ENCODE data around the gene L3MBTL4. TPM values are rescaled to one million over a fixed set of nuclear protein-coding genes. Genes with fewer than 3 reads are reported as not detected.
"Not testable (repeated sequence)": the region's sequence is repeated elsewhere in the genome, so short reads cannot be mapped to it uniquely, and the experiment has no call there.

Gene L3MBTL4
- total and polyA plus RNA-seq, 11 donors: 0.27 to 3.3 (median 1.2) TPM

DNA sequence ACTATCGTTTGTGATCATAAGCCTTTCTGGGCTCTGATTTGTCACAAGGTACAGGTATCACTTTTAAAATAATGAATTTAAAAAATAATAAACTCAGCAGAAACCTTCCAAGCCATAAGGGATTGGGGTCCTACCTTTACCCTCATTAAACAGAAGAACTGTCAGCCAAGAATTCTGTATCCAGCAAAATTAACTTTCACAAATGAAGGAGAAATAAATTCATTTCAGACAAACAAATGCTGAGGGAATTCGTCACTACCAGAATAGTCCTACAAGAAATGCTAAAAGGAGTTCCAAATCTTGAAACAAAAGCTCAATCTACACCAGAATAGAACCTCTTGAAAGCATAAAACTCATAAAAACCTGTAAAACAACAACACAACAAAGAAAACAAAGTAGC is 25.7 kb downstream of the L3MBTL4 start:
- no peaks in the 10 kb centered on the region for H3K36me3 ChIP-seq
- no peaks in the 10 kb centered on the region for H3K27me3 ChIP-seq
- WGBS, 4 donors: 76 to 85% (median 80%) methylated on average over 2 of the region's 2 CpGs
- no peak overlapping the region for H3K27ac ChIP-seq
- TF ChIP-seq POLR2A (IDR thresholded peaks at IDR 0.05): no peak
- TF ChIP-seq, protein P1, sequence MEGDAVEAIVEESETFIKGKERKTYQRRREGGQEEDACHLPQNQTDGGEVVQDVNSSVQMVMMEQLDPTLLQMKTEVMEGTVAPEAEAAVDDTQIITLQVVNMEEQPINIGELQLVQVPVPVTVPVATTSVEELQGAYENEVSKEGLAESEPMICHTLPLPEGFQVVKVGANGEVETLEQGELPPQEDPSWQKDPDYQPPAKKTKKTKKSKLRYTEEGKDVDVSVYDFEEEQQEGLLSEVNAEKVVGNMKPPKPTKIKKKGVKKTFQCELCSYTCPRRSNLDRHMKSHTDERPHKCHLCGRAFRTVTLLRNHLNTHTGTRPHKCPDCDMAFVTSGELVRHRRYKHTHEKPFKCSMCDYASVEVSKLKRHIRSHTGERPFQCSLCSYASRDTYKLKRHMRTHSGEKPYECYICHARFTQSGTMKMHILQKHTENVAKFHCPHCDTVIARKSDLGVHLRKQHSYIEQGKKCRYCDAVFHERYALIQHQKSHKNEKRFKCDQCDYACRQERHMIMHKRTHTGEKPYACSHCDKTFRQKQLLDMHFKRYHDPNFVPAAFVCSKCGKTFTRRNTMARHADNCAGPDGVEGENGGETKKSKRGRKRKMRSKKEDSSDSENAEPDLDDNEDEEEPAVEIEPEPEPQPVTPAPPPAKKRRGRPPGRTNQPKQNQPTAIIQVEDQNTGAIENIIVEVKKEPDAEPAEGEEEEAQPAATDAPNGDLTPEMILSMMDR (IDR thresholded peaks at IDR 0.05): no peak
- intact Hi-C loops (cut with DNase I): no loop called here
- no peak for DNase-seq
- H3K4me3 ChIP-seq: no peak overlapping the region
- ATAC-seq: no peak
- peaks cover 0 to 59% (median 32%) of the 10 kb centered on the region in 12 donors for H3K9me3 ChIP-seq
- H3K4me1 ChIP-seq: no peaks in the 10 kb centered on the region

DNA sequence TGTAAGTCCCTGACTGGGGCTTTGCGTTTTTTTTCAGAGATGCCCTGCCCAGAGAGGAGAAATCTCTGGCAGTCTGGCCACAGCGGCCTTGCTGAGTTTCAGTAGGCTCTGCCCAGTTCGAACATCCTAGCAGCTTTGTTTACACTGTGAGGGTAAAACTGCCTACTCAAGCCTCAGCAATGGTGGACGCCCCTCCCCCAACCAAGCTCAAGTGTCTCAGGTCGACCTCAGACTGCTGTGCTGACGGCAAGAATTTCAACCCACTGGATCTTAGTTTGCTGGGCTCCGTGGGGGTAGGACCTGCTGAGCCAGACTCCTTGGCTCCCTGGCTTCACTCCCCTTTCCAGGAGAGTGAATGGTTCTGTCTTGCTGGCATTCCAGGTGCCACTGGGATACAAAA is 31.7 kb downstream of the L3MBTL4 start:
- no peaks in the 10 kb centered on the region for H3K4me1 ChIP-seq
- H3K27me3 ChIP-seq: no peaks in the 10 kb centered on the region
- TF ChIP-seq, protein P1 (IDR thresholded peaks at IDR 0.05): no peak
- TF ChIP-seq POLR2A (IDR thresholded peaks at IDR 0.05): no peak
- no peak for DNase-seq
- H3K36me3 ChIP-seq: no peaks in the 10 kb centered on the region
- intact Hi-C loops (cut with DNase I): no loop called here
- 52 to 59% (median 55%) methylated on average over 7 of the region's 7 CpGs for WGBS, 4 donors
- H3K4me3 ChIP-seq: no peak overlapping the region
- peaks cover 0 to 31% (median 0%) of the 10 kb centered on the region in 12 donors for H3K9me3 ChIP-seq
- no peak for ATAC-seq
- no peak overlapping the region for H3K27ac ChIP-seq

DNA sequence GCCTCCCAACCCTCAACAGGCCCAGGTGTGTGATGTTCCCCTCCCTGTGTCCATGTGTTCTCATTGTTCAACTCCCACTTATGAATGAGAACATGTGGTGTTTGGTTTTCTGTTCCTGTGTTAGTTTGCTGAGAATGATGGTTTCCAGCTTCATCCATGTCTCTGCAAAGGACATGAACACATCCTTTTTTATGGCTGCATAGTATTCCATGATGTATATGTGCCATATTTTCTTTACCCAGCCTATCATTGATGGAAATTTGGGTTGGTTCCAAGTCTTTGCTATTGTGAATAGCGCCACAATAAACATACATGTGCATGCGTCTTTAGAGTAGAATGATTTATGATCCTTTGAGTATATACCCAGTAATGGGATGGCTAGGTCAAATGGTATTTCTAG is 37.2 kb downstream of the L3MBTL4 start:
- H3K27ac ChIP-seq, H3K27me3 ChIP-seq, ATAC-seq, H3K36me3 ChIP-seq, H3K4me3 ChIP-seq, H3K4me1 ChIP-seq, DNase-seq: not testable (repeated sequence)
- peaks cover 0 to 28% (median 2%) of the 10 kb centered on the region in 12 donors for H3K9me3 ChIP-seq
- WGBS, 4 donors: 87 to 96% (median 94%) methylated on average over 2 of the region's 2 CpGs
- intact Hi-C loops (cut with DNase I): loop anchor here in 1 of 10 donors (10.0 kb wide), 1 partner anchor 63 kb away; no protein-coding TSS in a partner anchor

DNA sequence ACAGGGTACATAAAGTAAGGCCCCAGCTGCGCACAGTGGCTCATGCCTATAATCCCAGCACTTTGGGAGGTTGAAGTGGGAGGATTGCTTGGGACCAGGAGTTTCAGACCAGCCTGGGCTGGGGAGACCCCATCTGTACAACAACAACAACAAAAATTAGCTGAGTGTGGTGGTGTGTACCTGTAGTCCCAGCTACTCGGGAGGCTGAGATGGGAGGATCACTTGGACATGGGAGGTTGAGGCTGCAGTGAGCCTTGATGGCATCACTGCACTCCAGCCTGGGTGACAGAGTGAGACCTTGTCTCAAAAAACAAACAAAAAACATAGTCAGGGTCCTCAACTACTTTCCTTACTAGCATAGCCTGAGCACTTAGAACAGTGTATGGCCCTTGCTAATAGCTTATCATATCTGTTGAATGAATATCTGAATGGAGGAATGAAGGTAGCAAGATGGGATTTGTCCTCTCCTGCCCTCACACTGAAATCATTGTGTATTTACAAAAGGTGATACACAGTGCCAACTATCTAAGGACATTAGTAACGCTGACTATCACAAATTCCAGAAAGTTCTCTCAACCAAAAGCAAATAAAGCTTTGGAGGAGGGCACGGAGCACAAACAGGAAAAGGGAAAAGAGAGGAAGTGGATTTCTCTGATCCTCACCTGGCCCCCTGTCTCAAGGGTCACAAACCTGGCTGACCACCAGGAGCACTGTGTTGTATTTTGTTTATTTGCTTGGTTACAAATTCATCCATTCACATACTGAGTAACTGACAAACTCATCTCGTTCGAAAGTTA is 38.1 kb downstream of the L3MBTL4 start:
- DNase-seq: no peak
- TF ChIP-seq, protein P1 (IDR thresholded peaks at IDR 0.05): no peak
- TF ChIP-seq POLR2A (IDR thresholded peaks at IDR 0.05): no peak
- Histone ChIP-seq H3K4me3 (no peak overlapping the region), H3K27ac (no peak overlapping the region), H3K4me1 (no peaks in the 10 kb centered on the region), H3K9me3 (peaks cover 0 to 33% (median 3%) of the 10 kb centered on the region in 12 donors), H3K36me3 (no peaks in the 10 kb centered on the region), H3K27me3 (no peaks in the 10 kb centered on the region)
- intact Hi-C loops (cut with DNase I): loop anchor here in 1 of 10 donors (10.0 kb wide), 1 partner anchor 62 kb away; no protein-coding TSS in a partner anchor
- 82 to 93% (median 87%) methylated on average over 6 of the region's 6 CpGs for WGBS, 4 donors
- ATAC-seq: no peak

Data from heart left ventricle (tissue), 16 donors.